Calu3 (cell line): ENCODE measurements around the gene TBC1D3B. TPM values are rescaled to one million over a fixed set of nuclear protein-coding genes. Genes with fewer than 3 reads are reported as not detected.
"Not testable (repeated sequence)": the region's sequence is repeated elsewhere in the genome, so short reads cannot be mapped to it uniquely, and the experiment has no call there.

Experiments used
- BruUV-seq: library from RNA; stranded (reverse); fragments of 400-500 nt; replicated peaks from 2 replicates; lab custom pipeline; 2021; lab: Mats Ljungman, UMichigan
- CTCF ChIA-PET: fragments of 300-600 bp; sonication (Branson Sonifier 250); formaldehyde crosslinking; loops from one replicate; lab custom pipeline; 2022; ENCODE audit warnings: antibody characterized with exemption; lab: Charles Lee
- DNase-seq: peaks from one replicate; pipeline ENCODE4 v3.0.0; 2022
- H3K27ac Mint-ChIP-seq: one replicate; pipeline ENCODE4 v1.8.0; 2022; ENCODE audit warnings: mixed read lengths; ENCODE audit not compliant: unreplicated experiment
- H3K27me3 Mint-ChIP-seq: one replicate; pipeline ENCODE4 v1.8.0; 2022; ENCODE audit warnings: mixed read lengths; ENCODE audit not compliant: unreplicated experiment
- H3K36me3 Mint-ChIP-seq: one replicate; pipeline ENCODE4 v1.8.0; 2022; ENCODE audit warnings: mild to moderate bottlenecking, moderate library complexity, mixed read lengths; ENCODE audit not compliant: insufficient read depth, unreplicated experiment
- H3K4me1 Mint-ChIP-seq: one replicate; pipeline ENCODE4 v1.8.0; 2022; ENCODE audit warnings: mild to moderate bottlenecking, low read depth, mixed read lengths; ENCODE audit not compliant: unreplicated experiment
- H3K4me3 Mint-ChIP-seq: one replicate; pipeline ENCODE4 v1.8.0; 2022; ENCODE audit warnings: mild to moderate bottlenecking, low read depth, moderate library complexity, mixed read lengths; ENCODE audit not compliant: unreplicated experiment
- H3K9me3 Mint-ChIP-seq: one replicate; pipeline ENCODE4 v1.8.0; 2022; ENCODE audit warnings: low read depth, mixed read lengths; ENCODE audit not compliant: unreplicated experiment
- intact Hi-C: fragments of 100-400 bp; cut with micrococcal nuclease; formaldehyde crosslinking; loops from one replicate; pipeline ENCODE4 v1.10.0; 2022; ENCODE audit not compliant: unreplicated experiment
- total RNA-seq: library from RNA; stranded (reverse); gene quantifications from 2 replicates; pipeline ENCODE4 v1.2.3, GENCODE V29; 2022
- TF ChIP-seq, protein P1 (sequence below): fragments of 200-600 bp; IDR thresholded peaks from one replicate; pipeline ENCODE4 v1.8.0; 2022; ENCODE audit warnings: antibody characterized with exemption; ENCODE audit not compliant: unreplicated experiment

Gene TBC1D3B
- total RNA-seq, 1 experiment from 2014 or later, result 73.5 TPM

DNA sequence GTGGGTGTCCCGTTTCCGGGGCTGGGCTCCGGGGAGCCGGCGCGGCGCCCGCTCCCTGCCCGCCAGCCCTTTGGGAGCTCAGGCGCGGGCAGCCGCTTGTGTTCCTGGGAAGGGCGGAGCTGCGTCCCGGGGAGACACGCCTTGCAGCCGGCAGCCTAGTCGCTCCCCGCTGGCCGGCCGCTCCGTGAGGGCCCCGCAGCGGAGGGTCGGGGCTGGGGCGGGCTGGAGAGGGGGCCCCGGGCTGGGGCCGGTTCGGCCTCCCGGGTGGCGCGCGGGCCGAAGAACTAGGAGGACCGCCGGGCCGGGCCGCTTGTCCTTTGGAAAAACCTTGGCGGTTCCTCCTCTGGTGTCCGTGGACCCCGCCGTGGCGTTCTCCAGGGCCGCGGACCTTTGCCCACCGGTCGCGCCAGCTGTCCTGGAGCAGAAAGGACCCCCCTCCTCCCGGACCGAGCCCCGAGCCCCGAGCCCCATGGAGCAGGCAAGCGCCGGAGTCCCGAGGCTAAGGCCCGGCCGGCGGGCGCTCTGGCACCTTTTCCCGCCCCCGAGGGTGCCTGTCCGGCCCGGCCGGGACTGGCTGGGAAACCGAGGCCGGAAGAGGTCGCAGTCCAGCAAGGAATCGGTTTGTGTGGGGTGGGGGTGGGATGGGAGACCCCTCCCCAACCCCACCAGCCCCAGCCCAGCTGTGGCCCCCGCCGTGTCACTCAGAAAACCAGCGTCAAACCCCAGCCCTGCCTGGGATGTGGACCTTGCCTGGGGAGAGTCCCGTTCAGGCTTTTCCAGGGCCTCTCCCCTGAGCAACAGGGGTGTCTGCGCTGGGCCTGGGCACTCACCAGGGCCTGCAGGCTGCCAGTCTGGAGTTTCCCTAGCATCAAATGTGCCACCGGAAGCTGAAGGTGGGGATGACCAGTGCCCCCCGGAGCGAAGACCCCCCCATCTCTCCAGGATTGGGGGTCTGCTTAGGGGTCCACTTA lies 6.8 kb upstream of the TBC1D3B start:
- Mint-ChIP-seq H3K9me3 (no peaks in the 10 kb centered on the region), H3K36me3 (no peaks in the 10 kb centered on the region), H3K27ac (no peak overlapping the region), H3K4me1 (no peaks in the 10 kb centered on the region), H3K4me3 (peak overlapping the region; percentile 46), H3K27me3 (peaks cover 13% of the 10 kb centered on the region)
- no TSS peak for BruUV-seq
- CTCF ChIA-PET, result interaction anchor here (0.6 kb wide), 1 partner anchor 14 kb away, joined by 3 read pairs; no protein-coding TSS in a partner anchor
- peak; percentile 16 for DNase-seq
- intact Hi-C loops, result no loop called here
- TF ChIP-seq, protein P1, sequence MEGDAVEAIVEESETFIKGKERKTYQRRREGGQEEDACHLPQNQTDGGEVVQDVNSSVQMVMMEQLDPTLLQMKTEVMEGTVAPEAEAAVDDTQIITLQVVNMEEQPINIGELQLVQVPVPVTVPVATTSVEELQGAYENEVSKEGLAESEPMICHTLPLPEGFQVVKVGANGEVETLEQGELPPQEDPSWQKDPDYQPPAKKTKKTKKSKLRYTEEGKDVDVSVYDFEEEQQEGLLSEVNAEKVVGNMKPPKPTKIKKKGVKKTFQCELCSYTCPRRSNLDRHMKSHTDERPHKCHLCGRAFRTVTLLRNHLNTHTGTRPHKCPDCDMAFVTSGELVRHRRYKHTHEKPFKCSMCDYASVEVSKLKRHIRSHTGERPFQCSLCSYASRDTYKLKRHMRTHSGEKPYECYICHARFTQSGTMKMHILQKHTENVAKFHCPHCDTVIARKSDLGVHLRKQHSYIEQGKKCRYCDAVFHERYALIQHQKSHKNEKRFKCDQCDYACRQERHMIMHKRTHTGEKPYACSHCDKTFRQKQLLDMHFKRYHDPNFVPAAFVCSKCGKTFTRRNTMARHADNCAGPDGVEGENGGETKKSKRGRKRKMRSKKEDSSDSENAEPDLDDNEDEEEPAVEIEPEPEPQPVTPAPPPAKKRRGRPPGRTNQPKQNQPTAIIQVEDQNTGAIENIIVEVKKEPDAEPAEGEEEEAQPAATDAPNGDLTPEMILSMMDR, result no peak

DNA sequence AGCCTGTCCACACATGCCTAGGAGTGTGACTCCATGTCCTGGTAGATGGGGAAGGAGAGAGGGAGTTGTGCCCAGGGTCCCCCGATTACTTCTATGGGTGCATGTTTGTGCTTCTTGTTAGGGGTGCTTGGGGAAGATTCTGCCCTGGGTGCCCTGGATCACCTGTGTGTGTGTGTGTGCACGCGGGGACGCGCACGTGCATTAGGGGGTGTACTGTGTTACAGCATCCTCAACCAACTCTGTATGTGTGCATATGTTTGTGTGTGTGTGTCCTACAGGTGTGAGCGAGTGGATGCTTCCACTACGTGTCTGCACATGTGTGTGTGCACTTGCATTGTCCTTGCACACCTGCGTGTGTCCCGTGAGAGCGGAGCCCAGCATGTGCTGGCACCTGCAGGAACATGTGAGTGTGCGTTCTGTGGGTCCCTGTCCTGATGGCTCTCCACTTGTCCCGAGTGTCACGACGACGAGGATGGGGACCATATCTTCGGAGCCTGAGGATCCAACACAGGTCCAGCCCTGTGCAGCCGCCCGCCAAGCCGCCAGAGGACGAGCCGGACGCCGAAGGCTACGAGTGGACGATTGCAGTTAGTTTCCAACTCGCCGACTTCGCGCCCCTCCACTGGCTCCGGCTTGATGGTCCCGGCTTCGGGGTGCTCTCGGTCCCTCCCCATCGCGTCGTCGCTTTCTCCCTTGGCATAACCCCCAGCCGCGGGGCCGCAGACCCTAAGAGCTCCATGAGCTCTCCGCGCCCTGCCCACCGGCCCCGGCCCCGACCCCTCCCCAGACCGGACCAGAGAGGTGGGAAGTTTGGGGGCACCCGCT lies 6.0 kb upstream of the TBC1D3B start:
- TF ChIP-seq, protein P1, result no peak
- intact Hi-C loops, result no loop called here
- Mint-ChIP-seq H3K27me3 (peaks cover 13% of the 10 kb centered on the region), H3K9me3 (no peaks in the 10 kb centered on the region), H3K36me3 (no peaks in the 10 kb centered on the region), H3K27ac (no peak overlapping the region), H3K4me3 (no peak overlapping the region), H3K4me1 (no peaks in the 10 kb centered on the region)
- no peak for DNase-seq
- CTCF ChIA-PET, result interaction anchor here (0.6 kb wide), 1 partner anchor 15 kb away, joined by 3 read pairs; no protein-coding TSS in a partner anchor
- no TSS peak for BruUV-seq

DNA sequence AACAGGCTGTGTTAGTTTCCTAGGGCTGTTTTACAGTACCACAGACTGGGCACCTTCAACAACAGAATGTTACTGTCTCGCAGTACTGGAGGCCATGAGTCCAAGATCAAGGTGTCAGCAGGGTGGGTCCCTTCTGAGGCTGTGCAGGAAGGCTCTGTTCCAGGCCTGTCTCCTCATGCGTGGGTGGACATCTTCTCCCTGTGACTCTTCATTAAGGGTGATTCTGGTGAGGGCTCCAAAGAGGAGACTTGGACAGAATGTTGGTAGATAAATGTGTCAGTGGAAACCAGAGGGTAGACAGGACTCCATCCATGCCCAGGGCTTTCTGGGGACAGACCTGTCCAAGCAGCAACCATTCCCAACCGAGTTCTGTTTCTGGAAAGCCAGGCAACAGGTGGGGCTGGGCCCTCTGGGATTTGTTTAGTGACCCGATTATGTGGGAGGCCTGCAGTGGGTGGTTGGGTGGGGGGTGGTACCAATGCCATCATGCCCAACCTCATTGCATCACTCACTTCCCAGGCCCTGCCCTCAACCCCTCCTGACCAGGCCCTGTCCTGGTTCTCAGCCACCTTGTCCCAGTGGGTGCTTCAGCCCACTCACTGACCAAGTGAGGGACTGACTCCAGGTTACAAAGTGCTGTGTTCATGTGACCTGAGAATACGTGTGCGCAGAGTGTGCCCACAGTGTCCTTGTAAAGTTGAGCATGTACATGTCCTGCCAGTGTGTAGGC lies 5.2 kb upstream of the TBC1D3B start:
- H3K4me3 Mint-ChIP-seq, H3K27ac Mint-ChIP-seq, H3K4me1 Mint-ChIP-seq, CTCF ChIA-PET, intact Hi-C loops, DNase-seq, BruUV-seq, H3K36me3 Mint-ChIP-seq, H3K9me3 Mint-ChIP-seq: not testable (repeated sequence)
- peaks cover 13% of the 10 kb centered on the region for H3K27me3 Mint-ChIP-seq

DNA sequence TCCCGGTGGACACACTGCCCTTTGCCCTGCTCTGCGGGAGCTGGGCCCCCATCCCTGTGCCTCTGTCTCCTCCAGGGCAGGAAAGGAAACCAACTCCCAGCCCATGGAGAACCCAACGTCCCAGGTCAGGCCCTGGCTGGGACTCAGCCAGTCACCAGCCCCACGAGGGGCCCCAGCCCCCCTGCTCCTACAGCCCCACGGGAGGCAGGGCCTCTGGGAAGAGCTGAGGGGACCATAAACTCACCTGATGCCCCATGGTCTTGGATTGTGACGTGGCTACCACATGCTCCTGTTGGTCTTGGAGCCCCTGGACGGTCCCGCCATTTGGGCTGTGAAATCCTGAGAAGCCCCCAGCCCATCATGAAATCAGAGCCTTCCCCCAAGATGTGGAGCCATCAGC lies 7.6 kb downstream of the TBC1D3B start:
- H3K9me3 Mint-ChIP-seq, CTCF ChIA-PET, H3K4me3 Mint-ChIP-seq, DNase-seq, H3K4me1 Mint-ChIP-seq, BruUV-seq, H3K36me3 Mint-ChIP-seq, intact Hi-C loops, H3K27ac Mint-ChIP-seq, H3K27me3 Mint-ChIP-seq: not testable (repeated sequence)
